GM12878 (cell line): ENCODE data around the gene WDR18. TPM values are rescaled to one million over a fixed set of nuclear protein-coding genes. Genes with fewer than 3 reads are reported as not detected.

Experiments
- ATAC-seq: fragments of 200-7000 bp; cut with Tn5 transposase; 3 replicates; pipeline ENCODE4 v1.9.1; 2020; ENCODE audit warnings: mild to moderate bottlenecking, moderate library complexity
- BruUV-seq: library from RNA; stranded (reverse); fragments of 400-500 nt; replicated peaks from 2 replicates; lab custom pipeline; 2021; lab: Mats Ljungman, UMichigan
- CTCF ChIA-PET: fragments of 300-600 bp; sonication (Branson Sonifier 250); formaldehyde crosslinking; extraction: SDS; loops from one replicate; lab custom pipeline; 2021; ENCODE audit warnings: inconsistent platforms; lab: Yijun Ruan, JAX
- POLR2A ChIA-PET: fragments of 350-600 bp; formaldehyde crosslinking; extraction: SDS; loops from one replicate; lab custom pipeline; 2021; ENCODE audit warnings: inconsistent platforms; lab: Charles Lee
- RAD21 ChIA-PET: fragments of 300-600 bp; sonication (Branson Sonifier 250); formaldehyde crosslinking; loops from one replicate; lab custom pipeline; 2023; ENCODE audit warnings: antibody characterized with exemption; ENCODE audit not compliant: unreplicated experiment; lab: Charles Lee
- SMC1A ChIA-PET: fragments of 300-600 bp; sonication (Branson Sonifier 250); formaldehyde crosslinking; loops from one replicate; lab custom pipeline; 2023; ENCODE audit not compliant: unreplicated experiment, uncharacterized antibody; lab: Charles Lee
- DNase-seq: peaks from one replicate; pipeline ENCODE4 v3.0.0-alpha.2; 2011; ENCODE audit warnings: low read depth, low spot score
- FAIRE-seq: peaks from 3 replicates; lab custom pipeline; 2011; peaks lifted over from hg19 to GRCh38; lab: Jason Lieb, UNC
- H2AFZ ChIP-seq: 2 replicates; pipeline ENCODE4 v1.6.0; 2011; ENCODE audit warnings: low read depth, low read length, control low read depth; ENCODE audit not compliant: control insufficient read depth
- H3K27ac ChIP-seq: 2 replicates; pipeline ENCODE4 v1.5.1; 2011; ENCODE audit warnings: control low read depth; ENCODE audit not compliant: control insufficient read depth, insufficient read depth
- H3K27me3 ChIP-seq, 2 experiments: replicated peaks in 1 of 2; 2 replicates each; pipeline versions ENCODE4 v1.6.0 to v1.6.1; 2011; ENCODE audit warnings: low read length in 1 of 2; ENCODE audit not compliant: control insufficient read depth in 2 of 2, insufficient read depth in 2 of 2
- H3K36me3 ChIP-seq, 2 experiments: 2 replicates each; pipeline ENCODE4 v1.5.1; 2011; ENCODE audit warnings: low read length in 1 of 2; ENCODE audit not compliant: control insufficient read depth in 2 of 2, insufficient read depth in 2 of 2
- H3K4me1 ChIP-seq: 2 replicates; pipeline ENCODE4 v1.6.1; 2011; ENCODE audit warnings: mild to moderate bottlenecking, low read length, moderate library complexity, mixed read lengths; ENCODE audit not compliant: control insufficient read depth, insufficient read depth
- H3K4me2 ChIP-seq: 2 replicates; pipeline ENCODE4 v1.6.0; 2011; ENCODE audit warnings: control low read depth; ENCODE audit not compliant: control insufficient read depth, insufficient read depth
- H3K4me3 ChIP-seq: fragments of 200-600 bp; sonication (generic); 2 replicates; pipeline ENCODE4 v1.5.1; 2016
- H3K79me2 ChIP-seq: 2 replicates; pipeline ENCODE4 v1.6.0; 2011; ENCODE audit warnings: low read length; ENCODE audit not compliant: control insufficient read depth, insufficient read depth
- H3K9ac ChIP-seq: 2 replicates; pipeline ENCODE4 v1.8.0; 2011; ENCODE audit warnings: low read length, control low read depth, mixed read lengths; ENCODE audit not compliant: control insufficient read depth, insufficient read depth
- H3K9me3 ChIP-seq: replicated peaks from 3 replicates; pipeline ENCODE4 v1.5.1; 2011; ENCODE audit warnings: mild to moderate bottlenecking, low read length; ENCODE audit not compliant: control insufficient read depth, insufficient read depth
- H4K20me1 ChIP-seq: 2 replicates; pipeline ENCODE4 v1.6.0; 2011; ENCODE audit not compliant: control insufficient read depth, insufficient read depth
- CHD1 ChIP-seq: IDR thresholded peaks from 2 replicates; pipeline ENCODE4 v1.6.1; 2012; ENCODE audit warnings: low read depth, low read length, improper control_type of control experiment
- CHD4 ChIP-seq: fragments of 200-600 bp; sonication (generic); IDR thresholded peaks from 2 replicates; pipeline ENCODE4 v1.6.1; 2016; ENCODE audit warnings: mild to moderate bottlenecking
- CREB1 ChIP-seq: IDR thresholded peaks from 2 replicates; pipeline ENCODE4 v1.6.1; 2012; ENCODE audit warnings: low read depth, mild to moderate bottlenecking, inconsistent platforms
- DPF2 ChIP-seq: fragments of 450-650 bp; IDR thresholded peaks from 2 replicates; pipeline ENCODE4 v1.6.1; 2017; ENCODE audit warnings: mild to moderate bottlenecking
- EGR1 ChIP-seq, 2 experiments: IDR thresholded peaks; 1 replicate in 1 of 2; 2 replicates in 1 of 2; pipeline ENCODE4 v1.6.1; 2011 to 2012; ENCODE audit warnings: low read depth in 2 of 2, low read length in 2 of 2, borderline replicate concordance in 1 of 2, mild to moderate bottlenecking in 1 of 2, moderate library complexity in 1 of 2
- JUND ChIP-seq: IDR thresholded peaks from 2 replicates; pipeline ENCODE4 v1.6.1; 2012; ENCODE audit warnings: low read depth, mild to moderate bottlenecking, low read length, improper control_type of control experiment, moderate library complexity
- MEF2A ChIP-seq: IDR thresholded peaks from 2 replicates; pipeline ENCODE4 v1.6.1; 2011; ENCODE audit warnings: low read depth, mild to moderate bottlenecking, low read length, moderate library complexity; ENCODE audit not compliant: insufficient read depth
- MTA3 ChIP-seq: IDR thresholded peaks from 2 replicates; pipeline ENCODE4 v1.6.1; 2012; ENCODE audit warnings: low read length, inconsistent platforms, borderline replicate concordance
- MYC ChIP-seq: IDR thresholded peaks from 2 replicates; pipeline ENCODE4 v1.6.1; 2011; ENCODE audit warnings: mild to moderate bottlenecking, low read length, moderate library complexity, inconsistent platforms; ENCODE audit not compliant: insufficient read depth, insufficient replicate concordance, insufficient read length, severe bottlenecking
- NFXL1 ChIP-seq: fragments of 450-650 bp; IDR thresholded peaks from 2 replicates; pipeline ENCODE4 v1.6.1; 2017; ENCODE audit warnings: antibody characterized with exemption, mild to moderate bottlenecking, borderline replicate concordance
- NFYB ChIP-seq: IDR thresholded peaks from 2 replicates; pipeline ENCODE4 v1.6.1; 2011; ENCODE audit warnings: low read depth, mild to moderate bottlenecking, low read length, improper control_type of control experiment, moderate library complexity; ENCODE audit not compliant: insufficient read depth
- NR2F1 ChIP-seq: fragments of 450-650 bp; conservative IDR thresholded peaks from 2 replicates; pipeline ENCODE4 v1.6.1; 2017; ENCODE audit warnings: mild to moderate bottlenecking
- PAX5 ChIP-seq: IDR thresholded peaks from 2 replicates; pipeline ENCODE4 v1.6.1; 2011; ENCODE audit warnings: low read depth, low read length, borderline replicate concordance
- PML ChIP-seq: IDR thresholded peaks from 2 replicates; pipeline ENCODE4 v1.6.1; 2012; ENCODE audit warnings: low read length, inconsistent platforms
- POLR2AphosphoS5 ChIP-seq: IDR thresholded peaks from 2 replicates; pipeline ENCODE4 v1.6.1; 2011; ENCODE audit warnings: mild to moderate bottlenecking, low read length, inconsistent platforms
- SMC3 ChIP-seq: IDR thresholded peaks from 2 replicates; pipeline ENCODE4 v1.6.1; 2011; ENCODE audit warnings: low read length, improper control_type of control experiment, borderline replicate concordance
- SUPT20H ChIP-seq: IDR thresholded peaks from 2 replicates; pipeline ENCODE4 v1.6.1; 2011; ENCODE audit warnings: low read depth, mild to moderate bottlenecking, low read length, moderate library complexity, borderline replicate concordance; ENCODE audit not compliant: control insufficient read depth
- TCF12 ChIP-seq: IDR thresholded peaks from 2 replicates; pipeline ENCODE4 v1.6.1; 2011; ENCODE audit warnings: low read depth, mild to moderate bottlenecking, low read length
- ZNF274 ChIP-seq: IDR thresholded peaks from one replicate; pipeline ENCODE4 v1.8.0; 2011; ENCODE audit not compliant: insufficient read length, insufficient read depth
- ZNF592 ChIP-seq: fragments of 450-650 bp; IDR thresholded peaks from 2 replicates; pipeline ENCODE4 v1.6.1; 2017; ENCODE audit warnings: mild to moderate bottlenecking, moderate library complexity
- ZZZ3 ChIP-seq: IDR thresholded peaks from 2 replicates; pipeline ENCODE4 v1.6.1; 2011; ENCODE audit warnings: low read depth; ENCODE audit not compliant: control insufficient read depth, insufficient read length
- WGBS: methylation state at CpG from one replicate; pipeline ENCODE4 v1.1.6; 2016; ENCODE audit warnings: low lambda C conversion rate; ENCODE audit not compliant: insufficient replicate concordance, insufficient coverage; ENCODE audit errors: missing lambda C conversion rate; 5-methylcytosine and 5-hydroxymethylcytosine counted together
- in situ Hi-C: fragments of 300-500 bp; cut with MboI; formaldehyde crosslinking; loops from 9 replicates; pipeline ENCODE4 v1.14.3; 2018; ENCODE audit warnings: mixed read lengths
- intact Hi-C: fragments of 100-400 bp; cut with micrococcal nuclease; formaldehyde crosslinking; loops from one replicate; pipeline ENCODE4 v1.14.2; 2022; ENCODE audit not compliant: unreplicated experiment
- polyA plus RNA-seq, 11 experiments: library from polyadenylated mRNA; depleted of rRNA in 4 of 11; unstranded in 6 of 11; stranded (reverse) in 5 of 11; fragments of >200 nt; fragmentation: Nextera tagmentation in 4 of 11; fragmentation: Illumina TruSeq in 1 of 11; extraction: Ambion mirVana in 4 of 11; extraction: Trizol in 1 of 11; gene quantifications; 1 replicate in 1 of 11; 2 replicates in 10 of 11; pipeline versions ENCODE4 v1.2.1 to v1.2.3, GENCODE V29; 2011 to 2016; ENCODE audit warnings: inconsistent platforms in 2 of 11, missing spikeins in 2 of 11, low read depth in 1 of 11
- total RNA-seq, 4 experiments: library from RNA; depleted of rRNA in 3 of 4; stranded (reverse); fragments of >200 nt in 3 of 4; fragmentation: Illumina TruSeq in 1 of 4; extraction: Trizol in 1 of 4; gene quantifications; 2 replicates each; pipeline versions ENCODE4 v1.2.1 to v1.2.3, GENCODE V29; 2013 to 2021

Gene WDR18
- total and polyA plus RNA-seq, 10 of the 15 experiments (the other 5 are each of a cell fraction or from before 2014, with no cell fraction given), result 3.0 to 206 (median 62.3) TPM

DNA sequence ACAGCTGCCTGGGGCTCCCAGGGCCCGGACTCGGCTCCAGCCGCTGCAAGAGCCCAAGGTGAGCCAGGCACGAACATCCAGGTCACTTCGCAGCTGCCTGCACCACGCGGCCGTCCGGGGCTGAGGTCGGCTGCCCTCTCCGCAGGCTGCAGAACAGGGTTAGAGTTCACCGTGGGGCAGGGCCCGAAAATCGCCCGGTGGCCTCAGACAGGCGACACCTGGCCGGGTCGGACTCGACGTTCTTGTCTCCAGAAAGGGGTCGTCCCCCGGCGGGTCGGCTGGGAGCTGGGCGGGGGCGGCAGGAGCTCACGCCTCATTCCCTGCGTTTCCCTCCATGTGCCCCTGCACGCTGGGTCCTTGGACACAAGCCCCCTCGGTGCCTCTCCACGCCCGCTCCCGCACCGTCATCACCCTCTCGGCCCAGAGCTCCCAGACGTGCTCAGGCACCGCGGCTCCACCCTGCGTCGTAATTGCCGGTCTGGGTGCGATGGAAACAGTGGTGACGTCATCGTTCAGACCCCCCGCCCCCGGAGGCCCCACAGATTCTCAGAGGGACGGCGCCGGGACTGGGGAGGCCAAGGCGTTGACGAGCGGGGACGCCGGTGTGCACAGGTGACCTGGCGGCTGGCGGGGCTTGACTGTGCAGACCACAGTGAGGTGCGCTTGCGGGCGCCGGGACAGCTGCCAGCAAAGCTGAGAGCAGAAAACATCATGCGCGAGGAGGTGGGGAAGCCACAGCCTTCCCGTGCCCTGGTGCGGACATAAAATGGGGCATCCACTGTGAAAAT is 12.1 kb downstream of the WDR18 start:
- ChIA-PET POLR2A (interaction anchor here (1.5 kb wide), 1 partner anchor 11 kb away, joined by 3 read pairs; no protein-coding TSS in a partner anchor), CTCF (no interaction called here), RAD21 (interaction anchor here (1.8 to 3.3 kb wide), 2 partner anchors 12 to 73 kb away, joined by 7 to 11 read pairs; partner anchors contain the start of gene WDR18), SMC1A (no interaction called here)
- no peaks in the 10 kb centered on the region for H4K20me1 ChIP-seq
- DNase-seq (no peak), FAIRE-seq (no peak), ATAC-seq (peak; percentile 32)
- H3K9ac ChIP-seq, result no peak overlapping the region
- no peaks in the 10 kb centered on the region for H3K9me3 ChIP-seq
- no peak overlapping the region for H2AFZ ChIP-seq
- no peaks in the 10 kb centered on the region for H3K79me2 ChIP-seq
- in situ Hi-C loops (no loop called here), intact Hi-C loops (loop anchor here (5.0 kb wide), 1 partner anchor 134 kb away; no protein-coding TSS in a partner anchor)
- peak overlapping the region; percentile 27; the same call in 1 of the 2 replicates for H3K4me2 ChIP-seq
- no peak overlapping the region for H3K27ac ChIP-seq
- 25% methylated on average over 51 of the region's 64 CpGs for WGBS
- H3K27me3 ChIP-seq, result peaks cover 3% of the 10 kb centered on the region in 2 experiments; a peak in 3 of 4 replicates
- no peaks in the 10 kb centered on the region; a peak in 2 of 4 replicates for H3K36me3 ChIP-seq
- H3K4me1 ChIP-seq, result no peaks in the 10 kb centered on the region; the same call in 1 of the 2 replicates
- H3K4me3 ChIP-seq, result no peak overlapping the region
- no TSS peak for BruUV-seq
- 0 out of 2 replicates have a peak, but pooled peaks have one; percentile 14 for TF ChIP-seq NR2F1
- no peak for TF ChIP-seq NFYB
- TF ChIP-seq CHD4, result no peak
- no peak for TF ChIP-seq MTA3
- TF ChIP-seq JUND, result peak; percentile 65; the same call in 1 of the 2 replicates
- TF ChIP-seq SMC3, result no peak
- TF ChIP-seq ZNF592, result no peak
- no peak for TF ChIP-seq MYC
- no peak for TF ChIP-seq CHD1
- no peak for TF ChIP-seq POLR2AphosphoS5
- no peak for TF ChIP-seq NFXL1
- TF ChIP-seq ZNF274, result no peak
- no peak for TF ChIP-seq EGR1 (IDR thresholded peaks at IDR 0.05; ENCODE audit: borderline replicate concordance in 1 of 2, low read depth in 2 of 2, low read length in 2 of 2)
- peak; percentile 75; the same call in 1 of the 2 replicates for TF ChIP-seq CREB1
- no peak for TF ChIP-seq ZZZ3
- no peak for TF ChIP-seq SUPT20H
- TF ChIP-seq PML, result no peak
- TF ChIP-seq DPF2, result peak; percentile 48; the same call in 1 of the 2 replicates
- TF ChIP-seq PAX5, result no peak
- no peak for TF ChIP-seq MEF2A
- TF ChIP-seq TCF12, result peak; percentile 57; the same call in 1 of the 2 replicates
